ENCODE data around the gene PCDHGA12. TPM values are rescaled to one million over a fixed set of nuclear protein-coding genes. Genes with fewer than 3 reads are reported as not detected.
A peak's percentile ranks its signal among the peaks of the same experiment; 100 is the strongest.

The PCDHGA12 gene
- total and polyA plus RNA-seq, 10 of the 15 experiments (the other 5 are each of a cell fraction or from before 2014, with no cell fraction given) = 0.04 to 0.79 (median 0.36) TPM; not detected in 2

DNA sequence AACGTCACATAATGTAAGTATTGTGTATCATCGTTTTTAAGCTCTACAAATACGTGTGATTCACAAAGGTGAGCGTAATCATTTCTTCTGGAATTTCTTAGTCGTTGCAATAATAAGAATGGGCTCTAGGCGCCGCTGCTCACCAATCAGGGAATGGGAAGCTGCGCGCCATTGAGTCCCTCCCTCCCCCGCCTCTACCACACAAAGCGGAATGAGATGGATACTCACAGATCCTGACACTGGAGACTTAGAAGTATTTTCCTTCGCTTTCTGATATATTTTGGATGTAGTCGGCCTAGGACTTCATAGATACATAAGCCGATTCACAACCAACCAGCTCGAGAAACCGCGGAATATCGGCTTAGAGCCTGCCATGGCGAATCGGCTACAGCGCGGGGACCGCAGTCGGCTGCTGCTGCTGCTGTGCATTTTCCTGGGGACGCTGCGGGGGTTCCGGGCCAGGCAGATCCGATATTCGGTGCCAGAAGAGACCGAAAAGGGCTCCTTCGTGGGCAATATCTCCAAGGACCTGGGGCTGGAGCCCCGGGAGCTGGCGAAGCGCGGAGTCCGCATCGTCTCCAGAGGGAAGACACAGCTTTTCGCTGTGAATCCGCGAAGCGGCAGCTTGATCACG lies 9.3 kb upstream of the PCDHGA12 start, which contains the start of gene PCDHGA11 (continued):
- no peak for TF ChIP-seq RCOR1 (conservative IDR thresholded peaks at IDR 0.05; ENCODE audit: low read depth, low read length)
- TF ChIP-seq ZBTB40 (IDR thresholded peaks at IDR 0.05; ENCODE audit: borderline replicate concordance) = no peak
- no peak for TF ChIP-seq KDM1A (IDR thresholded peaks at IDR 0.05; ENCODE audit: borderline replicate concordance)
- no peak for TF ChIP-seq POLR2A (IDR thresholded peaks at IDR 0.05; ENCODE audit: low read depth, low read length)
- TF ChIP-seq ZNF592 (IDR thresholded peaks at IDR 0.05) = no peak
- peak; percentile 91 for TF ChIP-seq YY1 (IDR thresholded peaks at IDR 0.05; ENCODE audit: low read depth, low read length)
- 0 out of 2 replicates have a peak, but pooled peaks have one; percentile 37 for TF ChIP-seq CREB1 (IDR thresholded peaks at IDR 0.05; ENCODE audit: low read depth)
- TF ChIP-seq CHD2 (IDR thresholded peaks at IDR 0.05; ENCODE audit: borderline replicate concordance, low read depth, low read length) = no peak
- TF ChIP-seq RELA (IDR thresholded peaks at IDR 0.05; ENCODE audit: borderline replicate concordance, partially characterized antibody) = no peak
- TF ChIP-seq CREM (IDR thresholded peaks at IDR 0.05; ENCODE audit: low read depth) = no peak; the same call in 1 of the 2 replicates
- no peak for TF ChIP-seq SP1 (IDR thresholded peaks at IDR 0.05; ENCODE audit: low read depth, low read length)
- TF ChIP-seq BHLHE40 (IDR thresholded peaks at IDR 0.05; ENCODE audit: borderline replicate concordance in 1 of 2, low read depth in 2 of 2, low read length in 1 of 2) = no peak
- TF ChIP-seq ZNF622 (IDR thresholded peaks at IDR 0.05) = no peak
- peak; percentile 75; the same call in 1 of the 2 replicates for TF ChIP-seq ZNF24 (IDR thresholded peaks at IDR 0.05)
- TF ChIP-seq, protein P1, sequence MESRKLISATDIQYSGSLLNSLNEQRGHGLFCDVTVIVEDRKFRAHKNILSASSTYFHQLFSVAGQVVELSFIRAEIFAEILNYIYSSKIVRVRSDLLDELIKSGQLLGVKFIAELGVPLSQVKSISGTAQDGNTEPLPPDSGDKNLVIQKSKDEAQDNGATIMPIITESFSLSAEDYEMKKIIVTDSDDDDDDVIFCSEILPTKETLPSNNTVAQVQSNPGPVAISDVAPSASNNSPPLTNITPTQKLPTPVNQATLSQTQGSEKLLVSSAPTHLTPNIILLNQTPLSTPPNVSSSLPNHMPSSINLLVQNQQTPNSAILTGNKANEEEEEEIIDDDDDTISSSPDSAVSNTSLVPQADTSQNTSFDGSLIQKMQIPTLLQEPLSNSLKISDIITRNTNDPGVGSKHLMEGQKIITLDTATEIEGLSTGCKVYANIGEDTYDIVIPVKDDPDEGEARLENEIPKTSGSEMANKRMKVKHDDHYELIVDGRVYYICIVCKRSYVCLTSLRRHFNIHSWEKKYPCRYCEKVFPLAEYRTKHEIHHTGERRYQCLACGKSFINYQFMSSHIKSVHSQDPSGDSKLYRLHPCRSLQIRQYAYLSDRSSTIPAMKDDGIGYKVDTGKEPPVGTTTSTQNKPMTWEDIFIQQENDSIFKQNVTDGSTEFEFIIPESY (IDR thresholded peaks at IDR 0.05) = no peak
- no peak for TF ChIP-seq HCFC1 (IDR thresholded peaks at IDR 0.05; ENCODE audit: low read length)

Measured in GM12878 (cell line).